ENCODE data around the gene RAD9B. TPM values are rescaled to one million over a fixed set of nuclear protein-coding genes. Genes with fewer than 3 reads are reported as not detected.
"Not testable (repeated sequence)": the region's sequence is repeated elsewhere in the genome, so short reads cannot be mapped to it uniquely, and the experiment has no call there.

The RAD9B gene
- total RNA-seq = 1 to 10 TPM; 1.8 to 2.3 TPM

DNA sequence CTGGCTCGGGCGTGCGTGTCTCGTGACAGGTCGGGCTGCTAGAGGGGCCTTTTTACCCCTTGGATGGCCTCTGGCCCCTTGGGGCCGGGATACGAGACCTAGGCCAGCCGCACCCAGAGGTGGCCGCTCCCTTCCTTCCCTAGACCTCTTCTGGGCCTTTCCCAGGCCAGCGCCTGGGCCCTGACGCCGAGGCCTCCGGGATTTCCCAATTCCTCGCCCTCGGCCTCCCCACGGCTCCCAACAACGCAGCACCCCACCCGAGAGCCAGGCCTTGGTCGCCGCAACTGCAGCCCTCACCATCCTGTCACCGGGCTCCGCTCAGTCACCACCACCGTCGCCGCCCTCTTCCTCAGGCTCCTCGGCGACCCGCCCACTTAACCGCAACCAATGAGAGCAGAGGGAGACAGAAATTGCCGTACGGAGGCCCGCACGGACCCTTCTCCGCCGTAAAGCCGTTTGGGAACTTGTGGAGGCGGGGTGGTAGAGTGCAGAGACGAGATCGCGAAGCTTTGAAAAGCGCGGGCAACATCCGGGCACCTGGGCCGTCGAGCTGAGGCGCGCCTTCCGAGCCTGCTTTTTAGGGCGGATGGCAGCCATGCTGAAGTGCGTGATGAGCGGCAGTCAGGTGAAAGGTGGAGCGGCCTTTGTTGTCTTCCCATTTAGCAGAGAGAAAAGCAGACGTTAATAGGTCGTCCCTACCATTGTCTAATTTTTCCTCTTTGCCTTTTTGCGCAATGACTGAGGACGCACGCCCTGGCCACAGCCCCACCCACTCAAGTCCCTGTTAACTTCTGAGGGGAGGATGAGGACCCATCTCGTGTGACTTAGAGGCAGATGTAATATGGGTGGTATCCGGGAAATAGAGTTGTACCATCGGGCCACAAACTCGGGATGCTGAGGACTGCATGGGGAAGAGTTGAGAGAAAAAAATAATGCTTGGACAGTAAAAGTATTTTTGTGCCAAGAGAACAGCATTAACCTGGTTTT is at the start of gene RAD9B, which contains the start of gene VPS29:
TSS of gene RAD9B (plus strand) at position 580 of the 987 bp plus-strand sequence. CDS start at position 587, 7 bp downstream.
TSS of gene VPS29 (minus strand) at position 360 of the 987 bp plus-strand sequence. CDS start at position 300, 60 bp downstream.
- POLR2A ChIA-PET = interaction anchor here (0.6 to 3.7 kb wide), 17 partner anchors 8 to 240 kb away, joined by 3 to 54 read pairs (median 4); partner anchors contain the start of genes ARPC3, FAM216A, GPN3 and PPTC7
- Mint-ChIP-seq H3K9me3 (peaks cover 3% of the 10 kb centered on the region), H3K27me3 (no peaks in the 10 kb centered on the region), H3K4me1 (peaks cover 29% of the 10 kb centered on the region), H3K4me3 (peak within 1 kb of the TSS; percentile 100), H3K27ac (peak within 1 kb of the TSS; percentile 100), H3K36me3 (peaks cover 20% of the 10 kb centered on the region)
- peak; percentile 99 for DNase-seq
- ATAC-seq (ENCODE audit: low read depth) = peak; percentile 96

GRCh38 chr12:110453569-110454296 is 48.4 kb upstream of the RAD9B start:
- DNase-seq (no peak), ATAC-seq (ENCODE audit: low read depth) (no peak)
- Mint-ChIP-seq H3K27ac (no peak overlapping the region), H3K27me3 (no peaks in the 10 kb centered on the region), H3K36me3 (peaks cover 19% of the 10 kb centered on the region), H3K4me1 (peaks cover 21% of the 10 kb centered on the region), H3K4me3 (no peak overlapping the region), H3K9me3 (no peaks in the 10 kb centered on the region)
- POLR2A ChIA-PET = no interaction called here

DNA sequence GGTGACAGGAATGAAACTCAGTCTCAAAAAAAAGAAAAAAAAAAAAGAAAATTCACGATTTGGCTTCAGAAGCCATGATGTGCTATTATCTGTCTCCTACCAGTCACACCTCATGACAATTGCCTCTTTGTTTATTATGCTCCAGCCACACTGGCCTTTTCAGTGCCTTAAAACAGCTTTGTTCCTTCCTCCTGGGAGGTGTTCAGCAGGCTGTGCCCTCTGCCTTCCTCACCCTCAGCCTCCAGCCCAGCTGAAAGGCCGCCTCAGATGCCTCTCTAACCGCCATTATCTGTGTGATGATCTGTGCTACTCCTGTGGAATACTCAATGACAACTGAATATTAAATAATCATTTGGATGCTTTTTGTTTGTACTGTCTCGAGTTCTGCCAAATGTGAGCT is 43.4 kb upstream of the RAD9B start:
- H3K9me3 Mint-ChIP-seq = no peaks in the 10 kb centered on the region
- DNase-seq (no peak), ATAC-seq (ENCODE audit: low read depth) (no peak)
- H3K4me1 Mint-ChIP-seq = peaks cover 9% of the 10 kb centered on the region
- peak overlapping the region; percentile 3 for H3K27ac Mint-ChIP-seq
- no peaks in the 10 kb centered on the region for H3K27me3 Mint-ChIP-seq
- H3K4me3 Mint-ChIP-seq = no peak overlapping the region
- POLR2A ChIA-PET = interaction anchor here (0.5 to 3.8 kb wide), 3 partner anchors 8 to 142 kb away, joined by 3 to 21 read pairs (median 7); partner anchors contain the start of genes ARPC3, FAM216A and GPN3
- H3K36me3 Mint-ChIP-seq = peaks cover 17% of the 10 kb centered on the region

- POLR2A ChIA-PET; H3K27me3 Mint-ChIP-seq; DNase-seq; H3K9me3 Mint-ChIP-seq; H3K4me3 Mint-ChIP-seq; H3K27ac Mint-ChIP-seq; ATAC-seq (ENCODE audit: low read depth): not testable (repeated sequence)
- Mint-ChIP-seq H3K4me1 (peaks cover 13% of the 10 kb centered on the region), H3K36me3 (peaks cover 19% of the 10 kb centered on the region)
Measured at GRCh38 chr12:110461189-110461588, 40.9 kb upstream of the RAD9B start.

DNA sequence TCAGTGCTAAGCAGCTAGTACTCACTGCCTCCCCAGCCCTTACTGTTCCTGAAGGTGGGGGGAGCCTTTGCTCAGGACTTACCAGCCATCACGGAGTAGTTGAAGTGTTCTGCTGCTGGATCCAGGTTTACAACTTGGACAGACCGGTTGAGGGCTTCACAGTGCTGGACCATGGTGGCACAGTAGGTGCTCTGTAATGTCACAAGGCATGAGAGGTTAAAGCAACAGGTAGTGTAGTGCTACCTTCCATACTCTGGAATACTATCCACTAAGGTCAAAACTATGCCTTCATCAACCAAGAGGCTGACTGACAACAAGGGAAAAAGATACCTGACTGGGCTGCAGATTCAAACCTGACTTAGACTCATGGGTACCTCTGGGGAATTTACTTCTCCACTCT is 37.1 kb upstream of the RAD9B start:
- Mint-ChIP-seq H3K36me3 (peaks cover 12% of the 10 kb centered on the region), H3K4me3 (no peak overlapping the region), H3K4me1 (peaks cover 28% of the 10 kb centered on the region), H3K27ac (no peak overlapping the region), H3K9me3 (no peaks in the 10 kb centered on the region), H3K27me3 (no peaks in the 10 kb centered on the region)
- POLR2A ChIA-PET = interaction anchor here (2.1 kb wide), 1 partner anchor 15 kb away, joined by 11 read pairs; the partner anchor contains the start of gene ARPC3
- DNase-seq = no peak
- no peak for ATAC-seq (ENCODE audit: low read depth)

DNA sequence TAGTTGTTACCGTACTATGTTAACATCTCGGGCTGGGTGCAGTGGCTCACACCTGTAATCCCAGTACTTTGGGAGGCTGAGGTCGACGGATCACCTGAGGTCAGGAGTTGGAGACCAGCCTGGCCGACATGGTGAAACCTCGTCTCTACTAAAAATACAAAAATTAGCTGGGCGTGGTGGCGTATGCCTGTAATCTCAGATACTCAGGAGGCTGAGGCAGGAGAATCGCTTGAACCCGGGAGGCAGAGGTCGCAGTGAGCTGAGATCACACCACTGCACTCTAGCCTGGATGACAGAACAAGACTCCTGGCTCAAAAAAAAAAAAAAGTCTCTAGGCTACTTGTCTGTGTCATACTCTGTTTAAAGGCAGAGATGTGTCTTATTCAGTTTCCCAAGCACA is 36.4 kb upstream of the RAD9B start:
- Mint-ChIP-seq H3K4me1 (peaks cover 33% of the 10 kb centered on the region), H3K4me3 (peak overlapping the region; percentile 8), H3K36me3 (peaks cover 11% of the 10 kb centered on the region)
- POLR2A ChIA-PET = interaction anchor here (1.3 kb wide), 1 partner anchor 16 kb away, joined by 4 read pairs; the partner anchor contains the start of gene ARPC3
- not testable (repeated sequence) for ATAC-seq (ENCODE audit: low read depth); DNase-seq; H3K27me3 Mint-ChIP-seq; H3K9me3 Mint-ChIP-seq; H3K27ac Mint-ChIP-seq

DNA sequence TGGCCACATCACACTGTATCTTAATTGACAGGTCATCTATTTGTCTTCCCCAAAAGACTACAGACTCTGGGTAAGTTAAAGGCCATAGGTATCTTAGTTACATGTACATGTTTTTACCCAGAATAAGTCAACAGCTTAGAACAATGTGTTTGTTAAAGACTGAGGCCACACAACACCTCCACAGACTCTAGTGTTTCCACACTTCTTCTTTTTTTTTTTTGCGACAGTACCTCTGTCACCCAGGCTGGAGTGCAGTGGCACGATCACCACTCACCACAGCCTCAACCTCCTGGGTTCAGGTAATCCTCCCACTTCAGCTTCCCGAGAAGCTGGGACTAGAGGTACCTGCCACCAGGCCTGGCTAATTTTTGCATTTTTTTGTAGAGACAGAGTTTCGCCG is 35.3 kb upstream of the RAD9B start:
- Mint-ChIP-seq H3K4me3 (peak overlapping the region; percentile 98), H3K27me3 (no peaks in the 10 kb centered on the region), H3K4me1 (peaks cover 35% of the 10 kb centered on the region), H3K27ac (no peak overlapping the region), H3K9me3 (no peaks in the 10 kb centered on the region), H3K36me3 (peaks cover 15% of the 10 kb centered on the region)
- ATAC-seq (ENCODE audit: low read depth) (no peak), DNase-seq (no peak)
- POLR2A ChIA-PET = interaction anchor here (1.3 kb wide), 1 partner anchor 17 kb away, joined by 4 read pairs; the partner anchor contains the start of gene ARPC3

- H3K4me1 Mint-ChIP-seq = peaks cover 32% of the 10 kb centered on the region
- DNase-seq (no peak), ATAC-seq (ENCODE audit: low read depth) (no peak)
- POLR2A ChIA-PET = interaction anchor here (0.8 to 3.2 kb wide), 21 partner anchors 10 to 469 kb away, joined by 3 to 87 read pairs (median 5); partner anchors contain the start of genes ANKRD13A, ARPC3, ATP2A2 and RAD9B
- peak overlapping the region; percentile 98 for H3K4me3 Mint-ChIP-seq
- H3K9me3 Mint-ChIP-seq = no peaks in the 10 kb centered on the region
- H3K27me3 Mint-ChIP-seq = no peaks in the 10 kb centered on the region
- peak overlapping the region; percentile 92 for H3K27ac Mint-ChIP-seq
- H3K36me3 Mint-ChIP-seq = peaks cover 15% of the 10 kb centered on the region
Measured at GRCh38 chr12:110467847-110468213, 34.3 kb upstream of the RAD9B start.

DNA sequence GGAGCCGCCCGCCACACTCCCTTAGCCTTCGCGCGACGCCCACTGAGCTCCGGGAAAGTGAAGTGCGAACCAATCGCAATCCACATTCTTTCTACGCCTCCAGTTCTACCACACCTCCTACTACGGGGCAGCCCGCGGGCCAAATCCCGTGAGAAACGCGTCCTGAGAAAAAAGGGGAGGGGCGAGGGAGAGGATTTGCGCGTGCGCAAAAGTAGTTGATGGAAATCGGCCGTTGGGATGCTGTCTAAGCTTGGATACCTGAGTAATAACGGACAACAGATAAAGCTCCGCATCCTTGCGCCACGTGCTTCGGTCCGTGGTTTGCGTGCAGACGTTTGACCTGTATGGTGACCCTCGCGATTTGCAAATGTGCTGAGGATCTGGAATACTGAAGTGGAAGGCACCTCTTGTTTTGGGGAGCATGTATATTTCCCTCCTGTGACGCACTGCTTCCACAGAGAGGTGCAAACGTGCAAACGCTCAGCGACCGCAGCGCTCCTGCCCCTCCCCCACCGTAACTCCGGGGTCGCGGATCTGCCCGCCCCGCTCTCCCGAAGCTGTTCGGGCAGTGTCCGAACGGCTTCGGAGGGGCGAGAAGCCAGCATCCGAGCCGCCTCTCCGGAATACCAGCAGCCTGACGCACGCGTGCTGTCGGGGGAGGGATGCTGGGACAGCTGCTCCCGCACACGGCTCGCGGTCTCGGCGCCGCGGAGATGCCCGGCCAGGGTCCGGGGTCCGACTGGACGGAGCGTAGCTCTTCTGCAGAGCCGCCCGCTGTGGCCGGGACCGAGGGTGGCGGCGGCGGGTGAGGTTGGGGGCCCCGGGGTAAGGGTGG is 33.7 kb upstream of the RAD9B start, which contains the start of the genes FAM216A and GPN3:
TSS of gene FAM216A (plus strand) at position 632 of the 835 bp plus-strand sequence. CDS start at position 663, 31 bp downstream.
TSS of gene GPN3 (minus strand) at position 44 of the 835 bp plus-strand sequence. CDS start 54 bp downstream, outside the sequence.
- peaks cover 13% of the 10 kb centered on the region for H3K36me3 Mint-ChIP-seq
- POLR2A ChIA-PET = interaction anchor here (0.5 to 3.2 kb wide), 29 partner anchors 10 to 469 kb away, joined by 3 to 87 read pairs (median 4); partner anchors contain the start of genes ANKRD13A, ARPC3, ATP2A2 and PPP1CC
- peaks cover 30% of the 10 kb centered on the region for H3K4me1 Mint-ChIP-seq
- ATAC-seq (ENCODE audit: low read depth) (peak; percentile 84), DNase-seq (peak; percentile 94)
- H3K4me3 Mint-ChIP-seq = peak within 1 kb of the TSS; percentile 98
- peak within 1 kb of the TSS; percentile 92 for H3K27ac Mint-ChIP-seq
- H3K27me3 Mint-ChIP-seq = no peaks in the 10 kb centered on the region
- H3K9me3 Mint-ChIP-seq = no peaks in the 10 kb centered on the region

GRCh38 chr12:110475426-110475825 is 26.7 kb upstream of the RAD9B start:
- POLR2A ChIA-PET = interaction anchor here (0.9 kb wide), 1 partner anchor 11 kb away, joined by 4 read pairs; no protein-coding TSS in a partner anchor
- Mint-ChIP-seq H3K27ac (no peak overlapping the region), H3K4me1 (peaks cover 7% of the 10 kb centered on the region), H3K27me3 (no peaks in the 10 kb centered on the region), H3K4me3 (no peak overlapping the region), H3K9me3 (no peaks in the 10 kb centered on the region), H3K36me3 (peaks cover 11% of the 10 kb centered on the region)
- no peak for ATAC-seq (ENCODE audit: low read depth)
- no peak for DNase-seq

DNA sequence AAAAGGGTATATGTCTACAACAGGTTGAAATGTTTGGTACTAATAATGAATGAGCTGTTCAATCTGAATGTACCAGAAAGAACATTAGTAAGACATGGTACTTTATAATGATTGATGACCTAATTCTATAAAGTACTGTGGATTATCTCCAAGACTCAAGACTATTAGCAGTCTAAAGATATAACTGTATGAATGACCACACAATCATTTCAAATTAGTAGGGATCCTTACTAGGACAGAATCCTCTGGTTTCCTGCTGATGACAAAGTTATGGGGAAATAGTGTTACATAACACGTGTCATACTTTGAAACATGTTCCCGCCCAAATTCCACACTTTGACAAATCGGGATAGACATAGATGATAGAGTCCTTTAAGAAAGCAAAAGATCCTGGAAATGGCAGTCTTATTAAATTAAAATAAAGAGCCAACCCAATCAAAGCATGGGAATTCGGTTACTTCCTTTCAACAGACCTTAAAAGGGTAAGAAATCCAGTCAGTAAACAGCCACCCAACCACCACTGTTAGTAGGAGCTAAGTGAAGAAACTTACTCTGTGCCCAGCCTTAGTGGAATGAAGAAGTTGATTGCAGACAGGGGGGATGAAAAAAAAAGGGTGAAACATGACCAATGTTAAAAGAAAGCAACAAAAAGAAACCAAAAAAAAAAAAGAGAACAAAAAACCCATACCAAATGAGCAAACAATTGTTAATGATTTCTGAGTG is 3.0 kb upstream of the RAD9B start:
- DNase-seq (no peak), ATAC-seq (ENCODE audit: low read depth) (no peak)
- H3K27ac Mint-ChIP-seq = peak overlapping the region; percentile 75
- H3K9me3 Mint-ChIP-seq = peaks cover 3% of the 10 kb centered on the region
- H3K36me3 Mint-ChIP-seq = peaks cover 28% of the 10 kb centered on the region
- H3K4me1 Mint-ChIP-seq = peaks cover 34% of the 10 kb centered on the region
- peak overlapping the region; percentile 66 for H3K4me3 Mint-ChIP-seq
- no peaks in the 10 kb centered on the region for H3K27me3 Mint-ChIP-seq
- POLR2A ChIA-PET = interaction anchor here (3.7 kb wide), 1 partner anchor 50 kb away, joined by 35 read pairs; the partner anchor contains the start of gene ARPC3

All from activated naive CD8-positive, alpha-beta T cell treated with anti-CD3 and anti-CD28 coated beads, Interleukin-2, amount 10 ng/mL, durations not matched to agents 7 days and 5 days (primary cell).